GM06990 (cell line): ENCODE results near the gene SLC5A4.
"Not testable (repeated sequence)": the region's sequence is repeated elsewhere in the genome, so short reads cannot be mapped to it uniquely, and the experiment has no call there.

ENCODE experiments used
- DNase-seq: peaks from one replicate; pipeline ENCODE4 v3.0.0-alpha.2; 2011; ENCODE audit not compliant: insufficient read length; ENCODE audit errors: extremely low read depth
- H3K27me3 ChIP-seq: replicated peaks from 2 replicates; pipeline ENCODE4 v1.6.0; 2011; ENCODE audit warnings: low read length; ENCODE audit not compliant: control insufficient read depth, insufficient read depth
- H3K36me3 ChIP-seq: 2 replicates; pipeline ENCODE4 v1.5.1; 2011; ENCODE audit warnings: low read length; ENCODE audit not compliant: control insufficient read depth, insufficient read depth
- H3K4me3 ChIP-seq: replicated peaks from 2 replicates; pipeline ENCODE4 v1.5.1; 2011; ENCODE audit warnings: low read depth, mild to moderate bottlenecking, control low read depth, low read length
- CTCF ChIP-seq: IDR thresholded peaks from 2 replicates; pipeline ENCODE4 v1.5.1; 2011; ENCODE audit warnings: low read length, control low read depth, mild to moderate bottlenecking, inconsistent platforms; ENCODE audit not compliant: insufficient read depth, poor library complexity, severe bottlenecking

The SLC5A4 gene

DNA sequence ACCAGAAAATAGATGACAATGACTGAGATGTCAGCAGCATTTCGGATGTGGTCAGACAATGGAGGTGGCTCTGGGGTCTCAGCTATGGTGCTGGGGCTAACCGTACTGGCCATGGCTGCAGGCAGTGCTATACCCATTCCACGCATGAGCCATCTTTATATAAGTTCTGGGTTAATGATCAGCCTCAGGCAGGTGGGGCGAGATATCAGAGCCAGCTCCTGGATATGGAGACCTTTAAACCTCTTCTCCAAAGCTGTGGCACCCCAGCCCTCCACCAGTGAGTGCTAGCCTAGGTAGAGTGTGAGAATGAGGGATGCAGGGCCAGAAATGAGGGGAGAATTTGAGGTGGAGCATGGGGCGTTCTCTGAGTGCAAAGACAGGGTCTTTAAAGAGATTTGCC is at the start of gene SLC5A4:
SLC5A4 (minus strand) TSS at position 131 of the 400 bp plus-strand sequence; CDS start at position 113, 18 bp downstream.
- Histone ChIP-seq H3K36me3 (no peaks in the 10 kb centered on the region), H3K4me3 (no peak within 1 kb of the TSS), H3K27me3 (no peaks in the 10 kb centered on the region)
- DNase-seq, result no peak
- no peak for TF ChIP-seq CTCF

GRCh38 chr22:32293921-32294320 is 38.8 kb upstream of the SLC5A4 start:
- not testable (repeated sequence) for DNase-seq, H3K27me3 ChIP-seq, H3K36me3 ChIP-seq, H3K4me3 ChIP-seq

DNA sequence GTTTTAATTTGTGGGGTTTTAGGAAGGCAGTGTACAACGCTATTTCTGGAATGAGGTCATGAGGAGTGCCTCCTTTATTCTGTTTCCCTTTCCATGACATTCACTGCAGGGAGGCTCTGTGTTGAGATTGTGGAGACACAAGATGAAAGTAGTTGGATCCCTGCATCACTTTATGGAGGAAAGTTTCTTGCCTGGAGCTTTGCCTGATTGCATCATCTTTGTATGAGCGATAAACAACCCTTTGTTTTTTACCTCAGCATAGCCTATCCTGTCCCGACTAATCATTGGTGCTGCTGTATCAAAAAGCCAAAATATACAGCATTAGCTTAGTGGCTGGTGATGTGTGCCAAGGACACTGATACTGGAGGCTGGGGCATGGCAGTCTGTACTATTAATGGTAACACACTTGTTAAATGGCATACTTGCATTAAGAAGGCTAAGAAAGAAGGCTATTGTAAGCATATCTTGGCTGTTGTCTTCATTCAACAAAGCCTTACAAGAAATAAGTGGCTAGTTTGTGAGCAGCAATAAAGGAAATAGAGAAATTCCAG is 31.2 kb upstream of the SLC5A4 start:
- H3K36me3 ChIP-seq, result no peaks in the 10 kb centered on the region
- H3K4me3 ChIP-seq, result no peak overlapping the region
- TF ChIP-seq CTCF, result no peak
- no peaks in the 10 kb centered on the region; the same call in 1 of the 2 replicates for H3K27me3 ChIP-seq
- DNase-seq, result no peak

DNA sequence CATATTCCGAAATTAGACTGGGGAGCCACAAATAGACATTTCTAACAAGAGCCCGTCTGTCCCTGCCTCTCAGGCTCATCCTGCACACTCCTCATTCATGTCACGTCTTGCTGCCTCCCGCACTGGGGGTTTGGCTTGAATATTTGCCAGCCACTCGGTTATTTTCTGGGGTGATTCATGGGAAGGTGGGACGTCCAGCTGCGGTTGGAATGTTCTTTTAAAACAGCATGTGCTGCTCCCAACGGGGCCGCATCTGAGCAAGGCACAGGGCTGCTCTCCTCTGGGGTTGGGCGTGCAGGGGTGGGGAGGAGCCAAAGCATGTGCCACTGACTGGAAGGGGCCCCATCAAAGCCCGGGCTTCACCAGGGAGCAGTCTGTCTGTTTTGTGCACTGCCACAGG is 25.9 kb upstream of the SLC5A4 start:
- no peaks in the 10 kb centered on the region; the same call in 1 of the 2 replicates for H3K27me3 ChIP-seq
- no peak for TF ChIP-seq CTCF
- no peak overlapping the region for H3K4me3 ChIP-seq
- DNase-seq, result no peak
- H3K36me3 ChIP-seq, result no peaks in the 10 kb centered on the region

DNA sequence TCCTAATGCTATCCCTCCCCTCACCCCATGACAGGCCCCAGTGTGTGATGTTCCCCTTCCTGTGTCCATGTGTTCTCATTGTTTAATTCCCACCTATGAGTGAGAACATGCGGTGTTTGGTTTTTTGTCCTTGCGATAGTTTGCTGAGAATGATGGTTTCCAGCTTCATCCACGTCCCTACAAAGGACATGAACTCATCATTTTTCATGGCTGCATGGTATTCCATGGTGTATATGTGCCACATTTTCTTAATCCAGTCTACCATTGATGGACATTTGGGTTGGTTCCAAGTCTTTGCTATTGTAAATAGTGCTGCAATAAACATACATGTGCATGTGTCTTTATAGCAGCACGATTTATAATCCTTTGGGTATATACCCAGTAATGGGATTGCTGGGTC is 20.2 kb upstream of the SLC5A4 start:
- not testable (repeated sequence) for DNase-seq, H3K27me3 ChIP-seq, H3K36me3 ChIP-seq, H3K4me3 ChIP-seq

- DNase-seq, result no peak
- Histone ChIP-seq H3K4me3 (no peak overlapping the region), H3K27me3 (no peaks in the 10 kb centered on the region; the same call in 1 of the 2 replicates), H3K36me3 (no peaks in the 10 kb centered on the region)
- no peak for TF ChIP-seq CTCF
Observed at GRCh38 chr22:32271389-32271788, 16.2 kb upstream of the SLC5A4 start.

GRCh38 chr22:32270641-32271369 is 15.7 kb upstream of the SLC5A4 start:
- no peaks in the 10 kb centered on the region for H3K36me3 ChIP-seq
- TF ChIP-seq CTCF, result no peak
- no peak for DNase-seq

More at GRCh38 chr22:32270641-32271369, 15.7 kb upstream of the SLC5A4 start:
- Histone ChIP-seq H3K4me3 (no peak overlapping the region), H3K27me3 (no peaks in the 10 kb centered on the region; the same call in 1 of the 2 replicates)
